HEK293T (cell line): ENCODE data around the gene SSUH2.

Source experiments
- ARNT ChIP-seq: fragments of 450-650 bp; IDR thresholded peaks from 2 replicates; pipeline ENCODE4 v1.6.1; 2017; ENCODE audit warnings: mild to moderate bottlenecking
- BHLHE40 ChIP-seq: fragments of 450-650 bp; IDR thresholded peaks from 2 replicates; pipeline ENCODE4 v1.6.1; 2016; ENCODE audit warnings: mild to moderate bottlenecking, moderate library complexity, borderline replicate concordance
- ELF4 ChIP-seq: fragments of 450-650 bp; IDR thresholded peaks from 2 replicates; pipeline ENCODE4 v1.6.1; 2017; ENCODE audit warnings: antibody characterized with exemption
- FOXM1 ChIP-seq: fragments of 450-650 bp; IDR thresholded peaks from 2 replicates; pipeline ENCODE4 v1.6.1; 2017; ENCODE audit warnings: mild to moderate bottlenecking, borderline replicate concordance
- SP1 ChIP-seq: fragments of 450-650 bp; IDR thresholded peaks from 2 replicates; pipeline ENCODE4 v1.6.1; 2017
- TARDBP ChIP-seq: fragments of 450-650 bp; IDR thresholded peaks from 2 replicates; pipeline ENCODE4 v1.6.1; 2016

DNA sequence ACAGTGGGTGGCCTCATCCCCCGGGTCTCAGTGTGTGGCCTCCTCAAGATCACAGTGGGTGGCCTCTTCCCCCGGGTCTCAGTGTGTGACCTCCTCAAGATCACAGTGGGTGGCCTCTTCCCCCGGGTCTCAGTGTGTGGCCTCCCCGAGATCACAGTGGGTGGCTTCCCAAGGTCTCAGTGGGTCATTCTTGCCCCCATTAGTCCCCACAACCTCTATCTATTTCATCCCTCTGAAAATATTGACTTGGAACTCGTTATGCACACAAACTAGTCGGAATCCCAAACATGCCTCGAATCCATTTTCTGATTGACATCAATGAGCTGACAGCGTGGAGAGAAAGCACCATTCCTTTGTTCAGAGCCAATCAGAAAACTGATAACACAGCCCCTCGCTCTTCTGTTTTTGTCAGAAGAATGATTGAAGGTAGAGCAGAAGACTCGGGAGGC lies 10.8 kb upstream of the SSUH2 start:
- TF ChIP-seq ARNT: no peak
- TF ChIP-seq FOXM1: no peak
- no peak for TF ChIP-seq BHLHE40
- no peak for TF ChIP-seq TARDBP
- TF ChIP-seq ELF4: no peak
- no peak for TF ChIP-seq SP1
